ENCODE results near the gene SLC25A34.
"Not testable (repeated sequence)": the region's sequence is repeated elsewhere in the genome, so short reads cannot be mapped to it uniquely, and the experiment has no call there.

The SLC25A34 gene

DNA sequence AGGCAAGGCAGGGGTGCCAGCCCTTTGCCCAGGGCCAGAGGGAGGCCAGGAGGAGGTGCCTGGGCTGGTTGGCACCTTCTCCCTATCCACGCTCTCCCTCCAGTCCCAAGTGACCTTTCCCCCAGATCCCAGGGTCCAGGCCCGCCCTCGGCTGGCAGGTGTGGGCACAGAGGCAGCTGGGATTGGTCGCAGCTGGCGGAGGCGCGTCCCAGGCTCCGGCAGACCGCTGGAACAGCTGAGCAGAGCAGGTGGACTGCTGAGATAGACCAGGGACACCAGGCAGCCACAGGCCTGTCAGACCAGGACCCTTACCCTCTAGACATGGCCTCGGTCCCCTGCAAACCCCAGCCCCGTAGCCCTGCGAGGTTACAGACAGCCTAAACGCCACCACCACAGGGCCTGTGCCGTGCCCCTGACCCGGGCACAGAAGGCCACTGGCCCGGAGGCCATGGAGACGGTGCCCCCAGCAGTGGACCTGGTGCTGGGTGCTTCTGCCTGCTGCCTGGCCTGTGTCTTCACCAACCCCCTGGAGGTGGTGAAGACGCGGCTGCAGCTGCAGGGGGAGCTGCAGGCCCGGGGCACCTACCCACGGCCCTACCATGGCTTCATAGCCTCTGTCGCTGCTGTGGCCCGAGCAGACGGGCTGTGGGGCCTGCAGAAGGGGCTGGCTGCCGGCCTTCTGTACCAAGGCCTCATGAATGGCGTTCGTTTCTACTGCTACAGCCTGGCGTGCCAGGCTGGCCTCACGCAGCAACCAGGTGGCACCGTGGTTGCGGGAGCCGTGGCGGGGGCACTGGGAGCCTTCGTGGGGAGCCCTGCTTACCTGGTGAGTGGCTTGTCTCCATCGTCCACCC, at the start of gene SLC25A34:
Gene SLC25A34 (plus strand): TSS at position 221 of the 854 bp plus-strand sequence. CDS start 228 bp downstream, at position 449.
- no peak for DNase-seq

DNA sequence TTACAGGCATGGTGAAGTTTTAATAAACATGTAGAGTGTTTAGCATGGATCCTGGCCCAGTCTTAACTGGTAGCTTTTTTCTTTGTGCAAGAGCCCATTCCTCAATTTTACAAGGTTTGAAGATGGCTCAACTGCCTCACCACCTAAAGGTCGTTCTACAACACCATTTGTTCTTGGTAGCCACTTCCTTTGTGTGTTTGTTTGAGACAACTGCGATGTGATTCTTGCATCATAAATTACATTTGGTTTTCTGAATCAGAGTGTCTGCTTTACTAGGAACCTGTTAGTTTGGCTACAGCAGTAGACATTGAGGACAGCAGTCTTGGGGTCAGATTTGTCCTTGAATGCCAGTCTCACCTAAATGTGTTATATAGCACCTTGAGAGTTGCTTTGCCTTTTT, 48.6 kb upstream of the SLC25A34 start:
- no peak for DNase-seq

DNA sequence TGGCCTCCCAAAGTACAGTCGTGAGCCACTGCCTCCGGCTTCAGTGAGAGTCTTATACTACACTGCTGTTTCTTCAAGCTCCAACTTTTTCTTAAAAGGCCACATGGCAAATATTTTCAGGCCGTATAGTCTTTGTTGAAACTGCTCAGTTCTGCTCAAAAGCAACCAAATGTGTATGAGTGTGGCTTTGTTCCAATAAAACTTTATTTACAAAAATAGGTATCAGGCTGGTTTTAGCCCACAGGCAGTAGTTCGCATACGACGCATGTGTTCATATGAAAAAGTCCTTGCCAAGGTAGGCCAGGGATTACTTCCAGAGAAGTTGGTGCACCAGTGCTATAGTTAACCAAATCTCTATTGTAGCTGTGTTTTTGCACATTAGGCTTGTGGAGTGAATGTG, 45.7 kb upstream of the SLC25A34 start:
- no peak for DNase-seq

DNA sequence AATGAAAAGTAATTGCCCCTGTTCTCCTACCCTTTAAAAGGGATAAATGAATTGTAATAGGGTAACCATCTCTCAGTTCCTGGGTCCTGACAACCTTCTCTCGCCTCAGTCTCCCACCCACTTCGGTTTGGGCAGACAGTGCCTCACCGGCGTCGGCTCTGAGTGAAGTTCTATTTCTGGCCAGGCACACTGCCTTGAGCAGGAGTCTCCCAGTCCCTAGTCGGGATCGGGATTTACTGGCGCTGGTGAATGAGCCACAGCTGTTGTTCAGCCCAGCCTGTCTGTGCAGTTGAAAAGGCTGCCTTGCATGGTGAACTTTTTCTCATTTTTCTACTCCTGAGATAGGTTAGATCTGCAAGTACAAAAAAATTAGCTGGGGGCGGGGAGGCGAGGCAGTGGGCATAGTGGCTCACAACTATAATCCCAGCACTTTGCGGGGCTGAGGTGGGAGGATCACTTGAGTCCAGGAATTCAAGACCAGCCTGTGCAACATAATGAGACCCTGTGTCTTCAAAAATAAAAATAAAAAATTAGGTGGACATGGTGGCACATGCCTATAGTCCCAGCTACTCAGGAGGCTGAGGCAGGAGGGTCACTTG, 44.5 kb upstream of the SLC25A34 start:
- no peak for DNase-seq

DNA sequence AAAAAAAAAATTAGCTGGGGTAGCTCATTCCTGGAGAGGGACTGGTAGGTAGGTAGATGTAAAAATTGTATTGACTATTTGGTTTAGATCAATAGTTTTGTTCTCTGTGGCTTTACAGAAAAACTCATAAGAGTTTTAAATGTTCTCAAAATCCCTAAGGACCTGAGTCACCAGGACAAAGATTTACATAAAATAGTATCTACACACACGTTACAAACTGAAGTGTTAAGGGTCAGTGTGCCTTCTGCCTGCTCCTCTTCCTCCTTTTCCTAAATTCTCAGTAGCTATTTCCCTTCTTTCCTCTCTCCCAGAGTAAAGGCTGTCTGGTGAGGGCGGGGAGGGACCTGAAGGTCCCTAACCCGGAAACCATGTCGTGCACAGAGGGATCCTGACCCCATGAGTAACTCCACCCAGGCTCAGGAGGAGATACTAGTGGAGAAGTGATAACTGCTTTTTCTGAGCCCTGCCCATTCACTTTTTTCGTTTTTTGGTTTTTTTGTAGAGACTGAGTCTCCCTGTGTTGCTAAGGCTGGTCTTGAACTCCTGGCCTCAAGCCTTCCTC, 43.9 kb upstream of the SLC25A34 start:
- no peak for DNase-seq

DNA sequence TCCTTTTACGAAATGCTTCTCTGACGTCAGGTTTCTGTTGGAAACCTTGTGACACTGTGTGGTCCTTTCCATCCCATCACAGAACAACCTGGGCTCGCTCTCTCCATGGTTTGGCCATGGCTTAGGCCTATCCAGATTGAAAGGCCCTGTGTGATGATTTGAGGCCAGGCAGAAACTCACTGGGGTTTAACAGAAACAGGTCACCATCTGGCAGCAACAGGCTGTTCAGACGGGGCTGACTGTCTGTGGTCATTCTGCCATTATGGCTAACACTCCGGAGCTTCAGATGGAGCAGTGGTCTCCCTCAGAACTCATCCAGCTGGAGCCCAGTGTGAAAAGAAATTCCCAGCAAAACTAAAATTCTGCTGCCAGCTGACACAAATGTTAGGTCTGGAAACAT, 42.7 kb upstream of the SLC25A34 start:
- no peak for DNase-seq

DNA sequence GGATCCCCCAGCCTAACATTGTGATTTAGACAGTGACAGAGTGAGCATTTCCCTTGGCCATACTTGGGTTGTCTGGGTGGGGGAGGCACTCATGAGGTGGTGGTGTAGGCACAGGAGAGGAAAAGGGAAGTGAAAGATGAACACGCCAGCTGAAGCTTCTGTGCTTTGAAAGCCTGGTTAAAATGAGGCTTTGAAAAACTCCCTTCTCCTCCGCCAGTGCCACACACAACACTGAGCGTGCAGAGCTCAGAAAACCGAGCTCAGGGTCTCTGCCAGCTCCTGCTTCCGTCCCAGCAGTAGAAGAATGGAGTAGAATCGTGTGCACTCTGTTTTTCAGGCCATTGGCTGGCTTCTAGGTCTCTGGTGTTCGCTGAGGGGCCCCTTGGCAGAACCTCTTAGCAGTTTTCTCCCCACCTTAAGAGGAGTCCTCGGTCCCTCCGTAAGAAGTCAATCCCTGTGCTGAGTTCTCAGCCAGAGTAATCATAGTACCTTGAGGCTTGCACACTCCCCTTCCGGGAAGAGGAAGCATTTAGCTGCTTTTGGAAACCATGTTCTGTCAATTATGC, 39.0 kb upstream of the SLC25A34 start:
- DNase-seq, result peak; percentile 55

DNA sequence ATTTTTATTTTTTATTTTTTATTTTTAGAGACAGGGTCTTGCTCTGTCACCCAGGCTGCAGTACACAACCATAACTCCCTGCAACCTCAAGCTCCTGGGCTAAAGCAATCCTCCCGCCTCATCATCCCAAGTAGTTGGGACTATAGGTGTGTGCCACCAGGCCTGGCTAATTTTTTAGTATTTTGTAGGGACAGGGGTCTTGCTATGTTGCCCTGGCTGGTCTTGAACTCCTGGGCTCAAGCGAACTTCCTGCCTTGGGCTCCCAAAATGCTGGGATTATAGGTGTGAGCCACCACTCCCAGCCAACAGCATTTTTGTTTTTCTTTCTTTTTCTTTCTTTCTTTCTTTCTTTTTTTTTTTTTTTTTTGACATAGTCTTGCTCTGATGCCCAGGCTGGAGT, 37.9 kb upstream of the SLC25A34 start:
- DNase-seq, result no peak

DNA sequence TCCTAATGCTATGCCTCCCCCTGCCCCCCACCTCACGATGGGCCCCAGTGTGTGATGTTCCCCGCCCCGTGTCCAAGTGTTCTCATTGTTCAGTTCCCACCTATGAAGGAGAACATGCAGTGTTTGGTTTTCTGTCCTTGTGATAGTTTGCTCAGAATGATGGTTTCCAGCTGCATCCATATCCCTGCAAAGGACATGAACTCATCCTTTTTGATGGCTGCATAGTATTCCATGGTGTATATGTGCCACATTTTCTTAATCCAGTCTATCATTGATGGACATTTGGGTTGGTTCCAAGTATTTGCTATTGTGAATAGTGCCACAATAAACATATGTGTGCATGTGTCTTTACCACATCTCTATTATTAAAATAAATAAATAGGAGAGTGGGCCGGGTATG, 36.7 kb upstream of the SLC25A34 start:
- DNase-seq, result not testable (repeated sequence)

DNA sequence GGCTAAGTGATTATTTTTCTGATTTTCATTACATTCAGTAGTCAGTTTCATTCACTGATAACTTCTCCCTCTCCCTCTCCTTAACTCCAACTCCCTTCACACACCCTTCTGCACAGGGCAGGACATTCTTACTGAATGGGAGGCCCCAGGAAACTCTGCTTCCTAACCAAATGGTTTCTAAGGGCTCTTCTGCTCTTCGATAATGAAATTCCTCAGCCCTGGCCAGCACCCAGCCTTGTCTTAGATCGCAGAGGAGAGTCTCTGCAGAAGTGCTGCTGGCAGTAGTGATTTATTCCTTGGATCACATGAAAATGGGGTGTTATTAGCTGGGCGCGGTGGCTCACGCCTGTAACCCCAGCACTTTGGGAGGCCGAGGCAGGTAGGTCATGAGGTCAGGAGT, 35.5 kb upstream of the SLC25A34 start:
- no peak for DNase-seq

DNA sequence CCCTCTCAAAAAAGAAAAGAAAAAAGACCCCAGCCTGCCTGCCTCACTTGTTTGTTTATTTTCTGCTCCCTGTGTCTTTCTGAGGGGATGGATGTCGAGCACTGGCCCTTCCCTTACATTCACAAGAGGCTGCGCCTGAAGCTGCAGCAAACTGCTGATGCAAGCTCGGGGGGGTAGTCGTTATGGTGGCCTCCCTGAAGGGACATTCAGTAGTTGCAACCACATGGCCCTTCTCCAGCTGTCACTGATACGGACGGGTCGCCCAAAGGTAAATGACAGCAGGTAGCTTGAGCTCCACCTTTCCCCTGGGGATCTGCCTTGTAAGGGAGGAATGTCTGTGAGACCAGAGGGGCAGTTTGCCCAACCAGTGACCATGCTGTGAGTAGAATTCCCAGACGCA, 34.3 kb upstream of the SLC25A34 start:
- DNase-seq, result no peak

DNA sequence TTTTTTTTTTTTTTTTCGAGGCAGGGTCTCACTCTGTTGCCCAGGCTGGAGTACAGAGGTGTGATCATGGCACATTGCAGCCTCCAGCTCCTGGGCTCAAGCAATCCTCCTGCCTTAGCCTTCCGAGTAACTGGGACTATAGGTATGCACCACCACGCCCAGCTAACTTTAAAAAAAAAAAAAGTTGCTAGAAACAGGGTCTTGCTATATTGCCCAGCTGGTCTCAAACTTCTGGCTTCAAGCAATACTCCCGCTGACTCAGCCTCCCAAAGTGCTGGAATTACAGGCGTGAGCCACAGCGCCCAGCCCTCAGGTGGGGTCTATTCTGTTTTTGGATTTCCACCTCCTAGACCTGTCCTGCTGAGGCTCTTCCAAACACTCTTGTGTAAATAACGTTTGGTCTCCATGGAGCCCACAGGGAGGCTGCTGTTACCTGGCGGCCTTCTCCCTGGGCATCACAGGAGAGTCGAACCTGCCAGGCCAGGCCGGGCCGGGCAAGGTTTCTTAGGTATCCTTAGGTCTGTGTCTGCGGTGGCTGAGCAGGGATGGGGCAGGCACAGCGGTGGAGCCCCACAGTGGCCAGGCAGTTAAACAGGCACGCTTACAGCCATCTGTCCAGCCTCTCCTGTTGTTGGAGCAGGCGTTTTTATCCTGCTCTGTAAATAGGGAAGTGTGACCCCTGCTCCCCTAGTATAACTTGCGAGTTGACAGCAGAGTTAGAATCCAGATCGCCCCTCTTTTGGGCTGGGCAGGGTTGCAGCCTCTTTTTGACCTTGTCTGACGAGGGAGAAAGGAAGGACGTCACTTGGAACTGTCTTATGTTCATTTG, 33.1 kb upstream of the SLC25A34 start:
- no peak for DNase-seq

DNA sequence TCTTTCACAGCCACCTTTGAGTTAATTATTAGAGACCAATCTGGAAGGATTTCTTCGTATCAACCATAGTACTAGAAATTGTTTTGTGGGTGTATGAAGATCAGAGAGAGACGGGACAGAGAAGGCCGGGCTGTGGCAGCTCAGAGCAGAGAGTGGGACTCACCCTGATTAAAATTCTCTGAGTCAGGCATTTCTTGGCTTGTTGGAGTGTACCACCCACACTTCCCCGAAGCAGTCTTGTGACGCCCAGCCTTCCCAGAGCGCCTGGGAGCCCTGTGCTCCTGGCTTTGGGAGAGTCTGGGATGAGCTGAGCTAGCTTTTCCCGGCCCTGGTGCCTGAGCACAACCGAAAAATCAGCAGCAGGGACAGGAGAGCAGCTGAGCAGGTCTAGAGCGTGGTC, 32.5 kb upstream of the SLC25A34 start:
- DNase-seq, result no peak

DNA sequence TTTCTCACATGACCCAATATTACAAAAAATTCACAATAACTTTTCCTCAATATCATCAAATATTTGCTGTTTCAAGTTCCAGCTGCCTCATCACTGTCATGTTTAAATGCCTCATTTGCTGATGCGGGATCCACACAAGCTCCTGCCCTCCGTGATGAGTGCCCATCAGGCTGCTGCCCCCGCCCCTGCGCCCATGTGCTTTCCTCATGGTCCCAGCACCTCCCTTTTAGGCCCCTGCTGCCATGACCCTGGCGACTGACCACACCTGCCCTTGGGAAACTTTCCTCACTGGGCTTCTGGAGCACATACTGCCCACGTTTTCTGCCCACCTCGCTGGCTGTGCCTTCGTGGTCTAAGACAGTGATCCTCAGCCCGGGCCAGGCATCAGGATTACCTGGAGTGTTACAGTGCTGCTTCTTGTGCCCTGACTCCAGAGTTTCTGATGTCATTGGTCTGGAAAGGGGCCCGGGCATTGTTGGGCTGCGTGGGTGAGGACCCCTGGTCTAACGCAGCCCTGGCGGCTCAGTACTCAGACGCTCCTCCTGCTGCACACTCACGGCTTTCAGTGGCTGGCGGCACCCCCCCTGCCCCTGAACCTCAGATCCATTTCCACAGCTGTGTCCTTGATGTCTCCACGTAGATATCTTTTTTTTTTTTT, 31.4 kb upstream of the SLC25A34 start:
- no peak for DNase-seq

DNA sequence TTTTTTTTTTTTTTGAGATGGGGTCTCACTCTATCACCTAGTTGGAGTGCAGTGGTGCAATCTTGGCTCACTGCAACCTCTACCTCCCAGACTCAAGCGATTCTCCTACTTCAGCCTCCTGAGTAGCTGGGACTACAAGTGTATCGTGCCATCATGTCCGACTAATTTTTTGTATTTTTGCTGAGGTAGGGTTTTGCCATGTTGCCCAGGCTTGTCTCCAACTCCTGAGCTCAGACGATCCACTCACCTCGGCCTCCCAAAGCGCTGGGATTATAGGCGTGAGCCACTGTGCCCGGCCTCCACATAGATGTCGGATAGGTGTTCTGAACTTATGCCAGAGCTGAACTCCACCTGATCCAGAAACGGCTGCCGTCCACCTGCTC, 30.9 kb upstream of the SLC25A34 start:
- DNase-seq, result no peak

DNA sequence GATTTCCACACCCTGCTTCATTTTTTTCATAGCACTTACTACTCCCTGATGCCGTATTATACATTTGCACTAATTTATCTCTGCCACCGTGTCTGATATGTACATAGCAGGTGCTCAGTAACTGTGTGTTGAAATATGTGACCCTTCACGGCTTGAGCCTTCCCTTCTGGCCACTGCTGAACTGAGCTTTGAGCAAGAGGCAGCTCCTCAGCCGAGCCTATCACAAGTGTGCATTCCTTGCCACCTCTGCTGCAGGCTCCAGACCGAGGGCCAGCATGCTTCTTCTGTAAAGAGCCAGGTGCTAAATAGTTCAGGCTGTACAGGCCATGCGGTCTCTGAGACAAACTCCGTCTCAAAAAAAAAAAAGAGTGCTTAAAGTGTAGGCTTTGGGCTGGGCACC, 29.3 kb upstream of the SLC25A34 start:
- DNase-seq, result no peak

DNA sequence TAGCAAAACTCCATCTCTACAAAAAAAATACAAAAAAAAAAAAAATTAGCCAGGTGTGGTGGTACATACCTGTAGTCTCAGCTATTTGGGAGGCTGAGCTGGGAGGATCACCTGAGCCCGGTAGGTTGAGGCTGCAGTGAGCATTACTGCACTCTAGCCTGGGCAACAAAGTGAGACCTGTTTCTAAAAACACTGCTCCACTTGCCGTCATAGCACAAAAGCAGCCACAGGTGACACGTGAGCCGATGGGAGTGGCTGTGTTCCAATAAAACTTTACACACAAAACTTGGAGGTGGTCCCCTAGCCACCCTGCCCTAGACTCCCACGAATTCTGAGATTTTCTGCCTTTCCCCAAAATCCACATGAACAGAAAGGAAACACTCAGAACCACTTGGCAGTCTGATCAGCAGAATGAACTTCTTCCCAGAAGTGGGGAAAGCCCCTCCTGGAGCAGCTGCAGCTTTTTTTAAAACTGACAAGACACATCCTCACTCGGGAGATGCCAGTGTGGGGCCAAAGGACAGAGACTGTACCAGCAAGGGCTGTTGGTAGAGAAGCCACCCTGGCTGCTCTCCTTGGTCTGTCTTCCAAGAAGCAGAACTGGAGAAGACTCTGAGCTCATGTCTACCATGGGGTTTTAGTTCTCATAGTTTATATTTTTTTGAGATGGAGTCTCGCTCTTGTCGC, 28.7 kb upstream of the SLC25A34 start:
- DNase-seq, result no peak

DNA sequence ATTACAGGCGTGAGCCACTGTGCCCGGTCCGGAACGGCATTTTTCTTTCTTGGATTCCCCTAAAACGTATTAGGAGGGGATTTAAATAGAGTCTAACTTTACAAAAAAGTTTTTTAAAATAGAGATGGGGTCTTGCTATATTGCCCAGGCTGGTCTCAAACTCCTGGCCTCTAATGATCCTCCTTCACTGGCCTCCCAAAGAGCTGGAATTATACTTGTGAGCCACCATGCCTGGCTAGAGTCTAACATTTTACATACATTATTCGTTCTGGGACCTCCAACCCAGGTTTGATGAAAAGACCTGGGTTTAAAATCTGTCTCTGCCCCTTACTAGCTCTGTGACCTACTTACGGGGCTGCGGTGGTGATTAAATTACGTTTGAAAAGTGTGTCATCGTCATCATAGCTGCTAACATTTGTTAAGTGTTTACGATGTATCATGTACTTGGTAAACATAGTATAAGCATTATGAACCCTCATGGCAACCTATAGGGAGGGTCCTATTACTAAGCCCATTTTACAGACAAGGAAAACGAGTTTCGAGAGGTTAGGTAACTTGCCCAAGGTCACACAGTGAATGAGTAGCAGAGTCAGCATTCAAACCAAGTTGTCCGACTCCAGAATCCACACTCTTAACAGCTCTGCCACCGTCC, 27.4 kb upstream of the SLC25A34 start:
- DNase-seq, result no peak

DNA sequence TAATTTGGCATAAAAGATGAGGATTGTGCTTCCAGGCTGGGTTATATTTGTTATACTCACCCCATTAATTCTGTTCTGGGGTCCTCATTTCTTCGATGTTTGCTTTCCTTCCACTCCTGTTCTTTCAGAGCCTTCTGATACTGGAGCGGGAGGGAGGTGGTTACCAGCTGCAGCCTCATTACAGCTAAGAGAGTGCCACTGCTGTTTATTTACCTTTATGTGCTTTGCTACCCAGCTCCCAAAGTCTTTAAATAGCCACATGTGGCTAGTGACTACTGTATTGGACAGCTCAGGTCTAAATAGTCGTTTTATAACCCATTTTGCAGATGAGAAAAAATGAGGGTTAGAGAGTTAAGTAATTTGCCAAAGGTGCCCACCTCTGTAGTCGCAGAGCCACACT, 26.8 kb upstream of the SLC25A34 start:
- no peak for DNase-seq

DNA sequence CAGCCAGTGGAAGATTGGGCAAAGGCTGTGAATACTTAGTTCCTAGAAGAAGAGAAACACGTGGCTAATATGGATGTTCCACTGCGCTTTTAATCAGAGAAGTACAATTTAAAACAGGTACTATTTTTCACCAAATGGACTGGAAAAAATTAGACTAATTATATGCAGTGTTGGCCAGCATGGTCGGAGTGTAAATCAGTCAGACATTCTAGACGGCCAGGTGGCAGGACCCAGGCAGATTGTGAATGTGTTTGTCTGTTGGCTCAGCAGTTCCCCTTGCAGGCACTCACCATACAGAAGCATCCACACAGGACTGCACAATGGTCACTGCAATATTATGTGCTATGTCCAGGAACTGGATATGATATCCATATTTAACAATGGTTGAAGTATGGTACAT, 23.9 kb upstream of the SLC25A34 start:
- no peak for DNase-seq

DNA sequence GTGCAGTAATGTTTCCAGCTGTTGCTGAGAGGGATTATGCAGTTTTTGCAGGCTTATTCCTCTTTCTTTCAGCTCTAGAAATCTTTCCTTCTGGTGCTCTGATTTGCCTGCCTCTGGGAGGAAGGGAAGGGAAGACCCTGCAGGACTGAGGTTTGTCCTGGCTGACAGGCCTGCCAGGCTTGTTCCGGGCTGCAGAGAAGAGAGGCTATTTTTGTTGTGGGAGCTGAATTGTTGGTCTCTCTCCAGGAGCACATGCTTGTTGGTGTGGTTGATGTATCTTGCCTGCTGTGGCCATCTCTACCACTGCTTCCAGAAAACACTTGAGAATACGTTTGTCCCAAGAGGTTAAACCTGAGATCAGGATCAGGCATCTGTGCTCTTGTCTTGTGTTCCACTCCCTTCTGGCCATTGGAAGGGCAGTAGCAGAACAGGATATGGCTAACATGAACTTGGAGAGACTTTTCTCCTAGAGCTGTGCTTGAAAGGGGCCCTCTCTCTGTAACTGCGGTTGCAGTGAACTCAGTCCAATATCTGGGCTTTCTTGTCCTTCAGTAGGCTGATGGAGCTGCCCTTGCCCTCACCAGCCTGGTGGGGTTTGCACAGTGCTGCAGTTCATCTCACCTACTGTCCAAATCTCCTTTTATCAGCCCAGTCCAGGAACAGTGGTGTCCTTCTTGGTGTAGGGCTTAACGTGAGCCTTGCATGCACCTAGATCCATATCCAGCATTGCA, 21.5 kb upstream of the SLC25A34 start:
- no peak for DNase-seq

Data from GF-D8 (cell line).